Neural cell (in vitro differentiated cells): ENCODE results near the gene MYO1D. TPM values are rescaled to one million over a fixed set of nuclear protein-coding genes. Genes with fewer than 3 reads are reported as not detected.

Experiments used
- H2AFZ ChIP-seq: fragments of 200-600, 300-800 bp; sonication (generic), shearing (Covaris generic); 2 replicates; pipeline ENCODE4 v1.6.0; 2014; ENCODE audit warnings: low read depth, mild to moderate bottlenecking, antibody characterized with exemption, low read length, moderate library complexity
- H3F3A ChIP-seq: fragments of 200-600 bp; shearing (Covaris generic); 2 replicates; pipeline ENCODE4 v1.6.1; 2016; ENCODE audit warnings: mild to moderate bottlenecking, moderate library complexity, mixed read lengths, antibody characterized with exemption, low read length; ENCODE audit not compliant: insufficient read depth, poor library complexity, severe bottlenecking
- H3K27ac ChIP-seq: fragments of 200-600, 300-800 bp; sonication (generic), shearing (Covaris generic); 2 replicates; pipeline ENCODE4 v1.5.1; 2014; ENCODE audit warnings: mild to moderate bottlenecking, low read length, moderate library complexity
- H3K27me3 ChIP-seq: fragments of 300-800, 200-600 bp; sonication (generic), shearing (Covaris generic); 2 replicates; pipeline ENCODE4 v1.6.0; 2014; ENCODE audit warnings: mild to moderate bottlenecking, low read depth, low read length, moderate library complexity; ENCODE audit not compliant: insufficient read depth
- H3K36me3 ChIP-seq: fragments of 300-800, 200-600 bp; sonication (generic), shearing (Covaris generic); 2 replicates; pipeline ENCODE4 v1.5.1; 2014; ENCODE audit warnings: mild to moderate bottlenecking, antibody characterized with exemption, low read length, moderate library complexity; ENCODE audit not compliant: insufficient read depth
- H3K4me2 ChIP-seq: fragments of 300-800, 200-600 bp; sonication (generic), shearing (Covaris generic); 2 replicates; pipeline ENCODE4 v1.6.0; 2014; ENCODE audit warnings: mild to moderate bottlenecking, low read length
- H3K4me3 ChIP-seq: fragments of 300-800, 200-600 bp; sonication (generic), shearing (Covaris generic); 2 replicates; pipeline ENCODE4 v1.5.1; 2014; ENCODE audit warnings: mild to moderate bottlenecking, low read length, moderate library complexity
- H3K79me2 ChIP-seq: fragments of 200-600 bp; shearing (Covaris generic); replicated peaks from 2 replicates; pipeline ENCODE4 v1.6.0; 2014; ENCODE audit warnings: mild to moderate bottlenecking, low read length, moderate library complexity; ENCODE audit not compliant: insufficient read depth
- H3K9ac ChIP-seq: fragments of 300-800, 200-600 bp; sonication (generic), shearing (Covaris generic); 2 replicates; pipeline ENCODE4 v1.6.1; 2016; ENCODE audit warnings: mild to moderate bottlenecking, low read length, mixed read lengths
- H3K9me2 ChIP-seq: fragments of 200-600 bp; shearing (Covaris generic); 2 replicates; pipeline ENCODE4 v1.6.1; 2016; ENCODE audit warnings: mild to moderate bottlenecking, low read length, mixed read lengths; ENCODE audit not compliant: insufficient read depth
- H3K9me3 ChIP-seq: fragments of 200-600, 300-800 bp; sonication (generic), shearing (Covaris generic); 2 replicates; pipeline ENCODE4 v1.6.1; 2016; ENCODE audit warnings: mild to moderate bottlenecking, mixed run types, low read length, moderate library complexity, mixed read lengths
- H4K20me1 ChIP-seq: fragments of 200-600 bp; shearing (Covaris generic); 2 replicates; pipeline ENCODE4 v1.6.1; 2016; ENCODE audit warnings: mild to moderate bottlenecking, mixed run types; ENCODE audit not compliant: insufficient read depth
- EP300 ChIP-seq: fragments of 450-650 bp; conservative IDR thresholded peaks from 2 replicates; pipeline ENCODE4 v1.6.1; 2014; ENCODE audit warnings: antibody characterized with exemption, mild to moderate bottlenecking, moderate library complexity; ENCODE audit not compliant: poor library complexity, severe bottlenecking
- EZH2 ChIP-seq: fragments of 200-600, 300-800 bp; shearing (Covaris generic), sonication (generic); IDR thresholded peaks from 2 replicates; pipeline ENCODE4 v1.6.1; 2014; ENCODE audit warnings: antibody characterized with exemption, low read length, borderline replicate concordance, mild to moderate bottlenecking; ENCODE audit not compliant: insufficient read depth, poor library complexity, severe bottlenecking
- MXI1 ChIP-seq: fragments of 450-650 bp; conservative IDR thresholded peaks from 2 replicates; pipeline ENCODE4 v1.6.1; 2014; ENCODE audit warnings: antibody characterized with exemption, mild to moderate bottlenecking; ENCODE audit not compliant: poor library complexity, severe bottlenecking
- POLR2AphosphoS5 ChIP-seq: IDR thresholded peaks from 2 replicates; pipeline ENCODE4 v1.6.1; 2012
- RAD21 ChIP-seq: fragments of 450-650 bp; conservative IDR thresholded peaks from 2 replicates; pipeline ENCODE4 v1.6.1; 2014; ENCODE audit warnings: antibody characterized with exemption, mild to moderate bottlenecking, moderate library complexity
- SMC3 ChIP-seq: fragments of 450-650 bp; conservative IDR thresholded peaks from 2 replicates; pipeline ENCODE4 v1.6.1; 2014; ENCODE audit warnings: antibody characterized with exemption, mild to moderate bottlenecking, moderate library complexity; ENCODE audit not compliant: poor library complexity
- TAF1 ChIP-seq: IDR thresholded peaks from 2 replicates; pipeline ENCODE4 v1.6.1; 2012; ENCODE audit warnings: low read depth
- polyA plus RNA-seq: library from polyadenylated mRNA; depleted of rRNA; stranded (reverse); fragments of >200 nt; gene quantifications from 2 replicates; pipeline ENCODE4 v1.2.3, GENCODE V29; 2014
- TF ChIP-seq, protein P1 (sequence below): fragments of 450-650 bp; IDR thresholded peaks from 2 replicates; pipeline ENCODE4 v1.5.1; 2014; ENCODE audit warnings: antibody characterized with exemption, mild to moderate bottlenecking, moderate library complexity; ENCODE audit not compliant: poor library complexity, severe bottlenecking

MYO1D gene
- polyA plus RNA-seq, 1 donor from 2014 or later, result 10.7 TPM

GRCh38 chr17:32771396-32771795, 105.5 kb downstream of the MYO1D start:
- Histone ChIP-seq H4K20me1 (no peaks in the 10 kb centered on the region), H2AFZ (no peak overlapping the region), H3K9ac (no peak overlapping the region), H3F3A (no peaks in the 10 kb centered on the region), H3K4me2 (no peak overlapping the region), H3K9me3 (no peaks in the 10 kb centered on the region), H3K27ac (no peak overlapping the region), H3K27me3 (no peaks in the 10 kb centered on the region), H3K9me2 (no peaks in the 10 kb centered on the region), H3K79me2 (no peaks in the 10 kb centered on the region), H3K36me3 (no peaks in the 10 kb centered on the region), H3K4me3 (no peak overlapping the region)
- TF ChIP-seq POLR2AphosphoS5 (no peak), SMC3 (no peak)

DNA sequence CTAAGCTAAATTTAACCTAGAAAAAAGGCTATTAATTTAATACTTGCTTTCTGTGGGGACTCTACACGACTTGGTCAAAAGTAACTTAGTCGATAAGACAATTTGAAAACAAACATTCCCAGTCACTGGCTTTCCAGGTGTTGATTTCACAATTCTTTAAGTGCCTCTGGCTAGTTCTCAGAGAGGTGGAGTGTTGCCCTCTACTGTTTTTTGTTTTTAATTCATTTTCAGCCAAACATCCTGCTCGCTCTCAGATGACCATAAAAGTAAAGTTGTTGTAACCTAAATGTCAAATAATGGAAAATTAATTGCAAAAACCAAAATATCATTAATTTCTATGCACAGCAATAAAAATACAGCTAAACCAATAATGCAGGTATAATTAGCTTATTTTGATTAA, 107.1 kb downstream of the MYO1D start:
- Histone ChIP-seq H3K4me3 (no peak overlapping the region), H3K9me3 (no peaks in the 10 kb centered on the region), H3K9ac (no peak overlapping the region), H3K79me2 (no peaks in the 10 kb centered on the region), H3K4me2 (no peak overlapping the region), H4K20me1 (no peaks in the 10 kb centered on the region), H3K36me3 (no peaks in the 10 kb centered on the region), H3K27me3 (no peaks in the 10 kb centered on the region), H3K9me2 (no peaks in the 10 kb centered on the region), H3K27ac (no peak overlapping the region), H2AFZ (no peak overlapping the region), H3F3A (no peaks in the 10 kb centered on the region)
- TF ChIP-seq RAD21 (peak; percentile 62), EP300 (no peak), EZH2 (no peak), SMC3 (peak; percentile 53), MXI1 (no peak)
- TF ChIP-seq, protein P1, sequence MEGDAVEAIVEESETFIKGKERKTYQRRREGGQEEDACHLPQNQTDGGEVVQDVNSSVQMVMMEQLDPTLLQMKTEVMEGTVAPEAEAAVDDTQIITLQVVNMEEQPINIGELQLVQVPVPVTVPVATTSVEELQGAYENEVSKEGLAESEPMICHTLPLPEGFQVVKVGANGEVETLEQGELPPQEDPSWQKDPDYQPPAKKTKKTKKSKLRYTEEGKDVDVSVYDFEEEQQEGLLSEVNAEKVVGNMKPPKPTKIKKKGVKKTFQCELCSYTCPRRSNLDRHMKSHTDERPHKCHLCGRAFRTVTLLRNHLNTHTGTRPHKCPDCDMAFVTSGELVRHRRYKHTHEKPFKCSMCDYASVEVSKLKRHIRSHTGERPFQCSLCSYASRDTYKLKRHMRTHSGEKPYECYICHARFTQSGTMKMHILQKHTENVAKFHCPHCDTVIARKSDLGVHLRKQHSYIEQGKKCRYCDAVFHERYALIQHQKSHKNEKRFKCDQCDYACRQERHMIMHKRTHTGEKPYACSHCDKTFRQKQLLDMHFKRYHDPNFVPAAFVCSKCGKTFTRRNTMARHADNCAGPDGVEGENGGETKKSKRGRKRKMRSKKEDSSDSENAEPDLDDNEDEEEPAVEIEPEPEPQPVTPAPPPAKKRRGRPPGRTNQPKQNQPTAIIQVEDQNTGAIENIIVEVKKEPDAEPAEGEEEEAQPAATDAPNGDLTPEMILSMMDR, result peak; percentile 53

- H3K4me3 ChIP-seq, result no peak overlapping the region
- H4K20me1 ChIP-seq, result no peaks in the 10 kb centered on the region
- H3K36me3 ChIP-seq, result no peaks in the 10 kb centered on the region
- H3K79me2 ChIP-seq, result no peaks in the 10 kb centered on the region
- no peaks in the 10 kb centered on the region for H3K9me3 ChIP-seq
- H3K27ac ChIP-seq, result no peak overlapping the region
- no peak overlapping the region for H2AFZ ChIP-seq
- no peak overlapping the region for H3K9ac ChIP-seq
- H3K27me3 ChIP-seq, result no peaks in the 10 kb centered on the region
- TF ChIP-seq TAF1, result no peak
- no peak for TF ChIP-seq EZH2
- no peak for TF ChIP-seq EP300
- no peak overlapping the region for H3K4me2 ChIP-seq
- no peaks in the 10 kb centered on the region for H3F3A ChIP-seq
- H3K9me2 ChIP-seq, result no peaks in the 10 kb centered on the region
Observed at GRCh38 chr17:32763855-32764439, 113.0 kb downstream of the MYO1D start.
